ENCODE measurements around the gene RIPK4.

GRCh38 chr21:41770901-41771624 lies 4.2 kb upstream of the RIPK4 start:
- TF ChIP-seq CTCF (IDR thresholded peaks at IDR 0.05) (no peak), POLR2A (IDR thresholded peaks at IDR 0.05) (no peak), EP300 (IDR thresholded peaks at IDR 0.05) (no peak)

All from ovary (tissue), 3 donors.